Measurements from ENCODE around the gene IL11.

Gene IL11

GRCh38 chr19:55391191-55391670 lies 21.0 kb upstream of the IL11 start:
- DNase-seq (ENCODE audit: low spot score) = no peak

- no peak for DNase-seq (ENCODE audit: low spot score)
Observed at GRCh38 chr19:55390461-55390880, 20.2 kb upstream of the IL11 start.

GRCh38 chr19:55389386-55390317 lies 19.4 kb upstream of the IL11 start:
- peak; percentile 1 for DNase-seq (ENCODE audit: low spot score)

- DNase-seq (ENCODE audit: low spot score) = no peak
Observed at GRCh38 chr19:55387736-55388497, 17.7 kb upstream of the IL11 start.

GRCh38 chr19:55386493-55386971 lies 16.3 kb upstream of the IL11 start:
- DNase-seq (ENCODE audit: low spot score) = peak; percentile 69

GRCh38 chr19:55385724-55386492 lies 15.6 kb upstream of the IL11 start, which contains the start of gene RPL28:
Gene RPL28, plus strand, starts transcription at chr19:55385932. Its CDS starts 426 bp downstream, at chr19:55386358.
- peak; percentile 98 for DNase-seq (ENCODE audit: low spot score)

DNA sequence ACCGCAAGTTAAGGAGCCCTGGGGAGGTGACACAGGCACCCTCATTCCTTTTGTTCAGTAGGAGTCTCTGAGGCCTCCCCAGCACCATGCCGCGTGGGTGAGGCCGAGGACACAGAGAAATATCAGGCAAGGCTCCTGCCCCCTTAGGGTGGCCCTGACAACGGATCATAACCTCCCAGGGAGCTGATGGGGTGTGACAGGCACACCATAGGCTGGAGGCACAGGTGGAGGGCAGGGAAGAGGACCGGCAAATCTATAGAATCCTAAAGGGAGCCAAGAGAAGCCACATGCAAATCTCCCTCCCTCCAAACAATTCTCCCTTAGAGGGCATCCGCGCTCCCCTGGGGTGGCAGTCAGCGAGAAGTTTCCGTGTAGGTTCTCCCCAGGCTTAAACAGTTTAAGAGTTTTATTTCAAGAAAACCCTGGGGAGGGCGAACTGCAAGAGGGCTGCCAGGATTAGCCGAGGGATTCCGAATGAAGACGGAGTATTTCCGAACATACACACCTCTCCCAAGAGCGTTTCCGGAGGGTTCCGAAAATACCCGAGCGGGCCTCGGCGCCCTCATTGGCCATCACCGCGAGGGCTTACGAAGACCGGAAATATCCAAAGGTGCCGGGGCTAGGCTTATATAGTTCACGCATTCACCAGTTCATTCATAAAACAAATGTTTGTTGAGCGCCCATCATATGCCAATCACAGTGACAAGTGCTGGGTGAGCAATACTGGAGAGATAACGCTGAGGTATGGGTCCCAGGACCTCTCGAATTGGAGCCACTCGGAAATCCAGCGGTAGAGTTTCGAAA lies 14.9 kb upstream of the IL11 start:
- DNase-seq (ENCODE audit: low spot score) = peak; percentile 96

GRCh38 chr19:55384131-55384919 lies 14.1 kb upstream of the IL11 start, which contains the start of gene TMEM238:
Gene TMEM238, minus strand, starts transcription at chr19:55384292. Its CDS starts 33 bp downstream, at chr19:55384259.
- DNase-seq (ENCODE audit: low spot score) = peak; percentile 51

DNA sequence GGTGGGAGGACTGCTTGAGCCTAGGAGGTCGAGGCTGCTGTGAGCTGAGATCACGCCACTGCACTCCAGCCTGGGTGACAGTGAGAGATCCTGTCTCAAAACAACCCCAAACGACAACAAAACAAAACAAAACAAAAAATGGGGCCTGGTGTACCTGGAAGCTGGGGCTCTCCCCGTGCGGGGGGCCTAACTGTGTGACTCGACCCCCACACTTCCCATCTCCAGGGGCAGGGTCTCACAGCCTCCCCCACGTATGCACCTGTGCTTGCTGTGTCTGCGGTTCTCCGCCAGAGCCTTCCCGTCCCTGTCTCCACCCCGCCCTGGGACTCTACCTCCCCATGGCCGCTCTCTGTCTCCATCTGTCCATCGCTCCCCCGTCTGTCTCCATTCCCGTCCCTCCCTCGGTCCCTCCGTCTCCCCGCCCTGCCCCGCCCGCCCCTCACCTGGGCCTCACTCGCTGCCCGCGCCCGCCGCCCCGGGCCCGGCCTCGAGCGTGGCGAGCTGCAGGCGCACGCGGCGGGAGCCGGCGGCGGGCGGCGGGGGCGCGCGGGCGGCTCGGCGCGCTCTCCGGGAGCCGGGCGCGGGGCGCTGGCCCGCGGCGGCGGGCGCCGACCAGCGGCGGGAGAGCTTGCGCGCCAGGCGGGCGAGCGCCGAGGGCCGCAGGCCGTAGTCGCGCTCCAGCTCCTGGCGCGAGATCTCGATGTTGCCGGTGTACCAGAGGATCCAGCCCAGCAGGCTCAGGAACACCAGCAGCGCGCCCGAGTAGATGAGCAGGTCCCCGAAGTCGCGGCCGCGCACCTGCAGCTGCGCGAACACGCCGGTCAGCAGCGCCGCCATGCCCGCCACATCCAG lies 13.2 kb upstream of the IL11 start:
- DNase-seq (ENCODE audit: low spot score) = peak; percentile 77

DNA sequence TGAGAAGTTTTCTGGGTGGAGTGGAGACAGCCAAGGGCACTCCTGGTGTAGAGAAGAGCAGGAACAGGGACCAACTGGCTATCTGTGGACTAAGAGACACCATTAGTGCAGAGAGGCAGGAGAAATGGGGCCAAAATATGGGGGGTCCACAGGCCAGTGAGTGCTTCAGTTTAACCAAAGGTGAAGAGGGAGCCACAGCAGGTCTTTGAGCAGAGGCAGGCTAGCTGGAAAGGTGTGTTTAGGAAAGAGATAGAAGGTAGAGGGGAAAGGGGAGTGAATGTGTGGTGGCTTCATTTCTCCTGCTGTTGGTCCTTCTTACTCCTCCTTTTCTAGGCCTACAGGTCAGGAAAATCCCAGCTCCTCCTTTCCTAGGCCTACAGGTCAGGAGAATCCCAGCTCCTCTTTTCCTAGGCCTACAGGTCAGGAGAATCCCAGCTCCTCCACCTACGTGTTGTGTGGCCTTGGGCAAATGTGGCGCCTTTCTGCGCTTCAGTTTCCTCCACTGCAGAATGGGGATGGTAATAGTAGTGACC lies 12.3 kb upstream of the IL11 start:
- no peak for DNase-seq (ENCODE audit: low spot score)

DNA sequence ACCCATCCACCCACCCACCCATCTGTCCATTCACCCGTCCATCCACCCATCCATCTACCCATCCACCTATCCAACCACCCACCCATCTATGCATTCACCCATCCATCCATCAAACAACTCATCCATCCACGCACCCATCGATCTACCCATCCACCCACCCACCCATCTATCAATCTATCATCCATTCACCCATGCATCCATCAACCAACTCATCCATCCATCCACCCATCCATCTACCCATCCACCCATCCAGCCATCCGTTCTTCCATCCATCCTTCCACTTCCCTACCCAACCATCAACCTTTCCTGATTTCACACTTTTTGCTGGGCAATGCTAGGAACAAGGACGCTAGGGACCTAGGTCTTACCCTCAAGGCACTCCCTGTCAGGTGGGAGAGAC lies 11.8 kb upstream of the IL11 start:
- no peak for DNase-seq (ENCODE audit: low spot score)

- DNase-seq (ENCODE audit: low spot score) = no peak
Observed at GRCh38 chr19:55379174-55379573, 8.9 kb upstream of the IL11 start.

DNA sequence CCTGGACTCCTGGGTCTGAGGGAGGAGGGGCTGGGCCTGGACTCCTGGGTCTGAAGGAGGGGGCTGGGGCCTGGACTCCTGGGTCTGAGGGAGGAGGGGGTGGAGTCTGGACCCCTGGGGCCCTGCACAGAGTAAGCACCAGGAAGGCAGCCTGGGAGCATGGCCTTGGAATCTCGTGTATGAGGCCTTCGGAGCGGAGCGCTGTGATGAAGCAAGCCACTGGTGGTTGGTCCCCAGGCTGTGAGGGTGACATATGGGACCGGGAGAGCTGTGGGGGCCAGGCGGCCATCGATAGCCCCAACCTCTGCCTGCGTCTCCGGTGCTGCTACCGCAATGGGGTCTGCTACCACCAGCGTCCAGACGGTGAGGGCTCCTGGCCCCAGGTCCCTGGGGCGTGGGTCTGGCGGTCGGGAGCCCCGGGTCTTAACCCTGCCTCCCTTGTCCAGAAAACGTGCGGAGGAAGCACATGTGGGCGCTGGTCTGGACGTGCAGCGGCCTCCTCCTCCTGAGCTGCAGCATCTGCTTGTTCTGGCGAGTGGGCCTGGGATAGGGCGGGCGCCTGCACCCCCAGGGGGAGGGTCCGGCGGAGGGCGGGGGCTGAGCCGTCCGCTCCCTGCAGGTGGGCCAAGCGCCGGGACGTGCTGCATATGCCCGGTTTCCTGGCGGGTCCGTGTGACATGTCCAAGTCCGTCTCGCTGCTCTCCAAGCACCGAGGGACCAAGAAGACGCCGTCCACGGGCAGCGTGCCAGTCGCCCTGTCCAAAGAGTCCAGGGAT lies 7.3 kb upstream of the IL11 start:
- DNase-seq (ENCODE audit: low spot score) = no peak

DNA sequence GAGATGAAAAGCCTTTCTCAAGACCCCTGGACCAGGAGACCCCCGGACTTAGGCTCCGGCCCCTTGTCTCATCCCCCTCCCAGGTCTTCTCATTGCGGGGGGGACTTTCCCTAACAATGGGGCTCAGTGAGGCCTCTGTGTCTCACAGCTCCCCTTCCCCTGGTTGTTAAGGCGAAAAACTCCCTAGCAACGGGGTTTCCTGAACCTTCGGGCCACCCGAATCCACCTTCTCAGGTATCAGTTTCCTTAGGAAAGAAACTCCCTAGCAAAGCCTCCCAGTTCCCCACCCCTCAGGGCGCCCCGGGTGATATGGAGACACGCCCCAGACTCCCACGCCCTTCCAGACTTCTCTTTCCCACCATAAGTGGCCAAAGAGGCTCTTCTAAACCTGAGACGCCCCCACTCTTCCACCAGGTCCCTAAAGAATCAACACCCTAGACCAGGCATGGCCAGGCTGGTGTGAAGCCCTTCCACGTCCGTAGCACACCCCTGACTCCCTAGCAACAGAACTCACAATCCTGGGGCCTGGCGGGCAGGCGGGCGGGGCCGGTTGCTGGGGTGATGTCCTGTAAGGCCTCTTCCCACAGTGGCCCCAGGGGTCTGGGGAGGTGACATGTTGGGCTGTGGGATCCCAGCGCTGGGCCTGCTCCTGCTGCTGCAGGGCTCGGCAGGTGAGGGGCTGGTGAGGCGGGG lies 6.1 kb upstream of the IL11 start, which contains the start of gene TMEM190:
Gene TMEM190, plus strand, starts transcription at position 586 of the 693 bp plus-strand sequence. Its CDS starts 28 bp downstream, at position 614.
- no peak for DNase-seq (ENCODE audit: low spot score)

- DNase-seq (ENCODE audit: low spot score) = peak; percentile 85
Observed at GRCh38 chr19:55373993-55374757, 3.9 kb upstream of the IL11 start.

DNA sequence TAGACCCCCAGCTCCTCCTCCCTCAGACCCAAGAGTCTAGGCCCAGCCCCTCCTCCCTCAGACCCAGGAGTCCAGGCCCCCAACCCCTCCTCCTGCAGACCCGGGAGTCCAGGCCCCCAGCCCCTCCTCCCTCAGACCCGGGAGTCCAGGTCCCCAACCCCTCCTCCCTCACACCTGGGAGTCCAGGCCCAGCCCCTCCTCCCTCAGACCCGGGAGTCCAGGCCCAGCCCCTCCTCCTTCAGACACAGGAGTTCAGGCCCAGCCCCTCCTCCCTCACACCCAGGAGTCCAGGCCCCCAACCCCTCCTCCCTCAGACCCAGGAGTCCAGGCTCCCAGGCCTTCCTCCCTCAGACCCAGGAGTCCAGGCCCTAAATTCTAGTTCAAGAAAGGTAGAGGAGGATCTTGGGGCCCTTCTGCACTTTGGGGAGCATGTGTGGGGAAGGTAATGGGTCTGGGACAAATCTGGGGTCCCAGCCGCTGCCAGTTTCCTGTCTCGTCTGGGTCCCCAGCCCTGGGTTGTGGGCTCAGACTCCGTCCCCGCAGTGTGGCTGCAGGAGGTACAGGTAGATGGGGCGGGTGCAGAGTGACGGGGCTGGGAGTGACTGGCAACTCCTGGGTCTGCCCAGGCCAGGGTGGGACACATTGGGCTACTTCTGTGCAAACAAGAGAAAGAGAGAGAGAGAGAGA lies 3.2 kb upstream of the IL11 start:
- peak; percentile 54 for DNase-seq (ENCODE audit: low spot score)

Data from kidney tubule cell (primary cell).